Progenitor cell of endocrine pancreas (in vitro differentiated cells): ENCODE data around the gene SRPK2. TPM values are rescaled to one million over a fixed set of nuclear protein-coding genes. Genes with fewer than 3 reads are reported as not detected.

Source experiments
- DNase-seq: peaks from one replicate; pipeline ENCODE4 v3.0.0; 2021; ENCODE audit warnings: low spot score; ENCODE audit not compliant: unreplicated experiment
- H3K27ac Mint-ChIP-seq: 2 replicates; pipeline ENCODE4 v1.8.0; 2021; ENCODE audit warnings: mild to moderate bottlenecking, moderate library complexity, mixed read lengths
- H3K27me3 Mint-ChIP-seq: 2 replicates; pipeline ENCODE4 v1.8.0; 2021; ENCODE audit warnings: mixed read lengths
- H3K36me3 Mint-ChIP-seq: 2 replicates; pipeline ENCODE4 v1.8.0; 2022; ENCODE audit warnings: mixed read lengths; ENCODE audit not compliant: insufficient read depth
- H3K4me1 Mint-ChIP-seq: 2 replicates; pipeline ENCODE4 v1.8.0; 2021; ENCODE audit warnings: low read depth, mixed read lengths
- H3K4me3 Mint-ChIP-seq: 2 replicates; pipeline ENCODE4 v1.8.0; 2021; ENCODE audit warnings: low read depth, mild to moderate bottlenecking, moderate library complexity, mixed read lengths
- H3K9me3 Mint-ChIP-seq: 2 replicates; pipeline ENCODE4 v1.8.0; 2021; ENCODE audit warnings: low read depth, mixed read lengths
- total RNA-seq: library from RNA; stranded (reverse); gene quantifications from 2 replicates; pipeline ENCODE4 v1.2.1, GENCODE V29; 2021
- TF ChIP-seq, protein P1 (sequence below): fragments of 200-600 bp; sonication (generic); IDR thresholded peaks from one replicate; pipeline ENCODE4 v1.5.0; 2021; ENCODE audit warnings: antibody characterized with exemption, mild to moderate bottlenecking; ENCODE audit not compliant: unreplicated experiment

The SRPK2 gene
- total RNA-seq, 1 donor from 2014 or later: 78.8 TPM

DNA sequence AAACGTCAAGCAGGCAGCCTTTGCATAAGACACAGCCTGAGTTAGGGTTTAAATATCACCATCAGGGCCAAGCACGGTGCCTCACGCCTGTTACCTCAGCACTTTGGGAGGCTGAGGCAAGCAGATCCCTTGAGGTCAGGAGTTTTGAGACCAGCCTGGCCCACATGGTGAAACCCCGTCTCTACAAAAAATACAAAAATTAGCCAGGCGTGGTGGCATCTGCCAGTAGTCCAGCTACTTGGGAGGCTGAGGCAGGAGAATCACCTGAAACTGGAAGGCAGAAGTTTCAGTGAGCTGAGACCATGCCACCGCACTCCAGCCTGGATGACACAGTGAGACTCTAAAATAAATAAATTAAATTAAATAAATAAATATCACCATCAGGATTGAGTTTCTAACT is 33.0 kb downstream of the SRPK2 start:
- Mint-ChIP-seq H3K4me3 (no peak overlapping the region), H3K27ac (no peak overlapping the region), H3K4me1 (peaks cover 37% of the 10 kb centered on the region), H3K36me3 (peaks cover 9% of the 10 kb centered on the region), H3K27me3 (no peaks in the 10 kb centered on the region), H3K9me3 (peaks cover 9% of the 10 kb centered on the region)
- TF ChIP-seq, protein P1, sequence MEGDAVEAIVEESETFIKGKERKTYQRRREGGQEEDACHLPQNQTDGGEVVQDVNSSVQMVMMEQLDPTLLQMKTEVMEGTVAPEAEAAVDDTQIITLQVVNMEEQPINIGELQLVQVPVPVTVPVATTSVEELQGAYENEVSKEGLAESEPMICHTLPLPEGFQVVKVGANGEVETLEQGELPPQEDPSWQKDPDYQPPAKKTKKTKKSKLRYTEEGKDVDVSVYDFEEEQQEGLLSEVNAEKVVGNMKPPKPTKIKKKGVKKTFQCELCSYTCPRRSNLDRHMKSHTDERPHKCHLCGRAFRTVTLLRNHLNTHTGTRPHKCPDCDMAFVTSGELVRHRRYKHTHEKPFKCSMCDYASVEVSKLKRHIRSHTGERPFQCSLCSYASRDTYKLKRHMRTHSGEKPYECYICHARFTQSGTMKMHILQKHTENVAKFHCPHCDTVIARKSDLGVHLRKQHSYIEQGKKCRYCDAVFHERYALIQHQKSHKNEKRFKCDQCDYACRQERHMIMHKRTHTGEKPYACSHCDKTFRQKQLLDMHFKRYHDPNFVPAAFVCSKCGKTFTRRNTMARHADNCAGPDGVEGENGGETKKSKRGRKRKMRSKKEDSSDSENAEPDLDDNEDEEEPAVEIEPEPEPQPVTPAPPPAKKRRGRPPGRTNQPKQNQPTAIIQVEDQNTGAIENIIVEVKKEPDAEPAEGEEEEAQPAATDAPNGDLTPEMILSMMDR: no peak
- DNase-seq: no peak

DNA sequence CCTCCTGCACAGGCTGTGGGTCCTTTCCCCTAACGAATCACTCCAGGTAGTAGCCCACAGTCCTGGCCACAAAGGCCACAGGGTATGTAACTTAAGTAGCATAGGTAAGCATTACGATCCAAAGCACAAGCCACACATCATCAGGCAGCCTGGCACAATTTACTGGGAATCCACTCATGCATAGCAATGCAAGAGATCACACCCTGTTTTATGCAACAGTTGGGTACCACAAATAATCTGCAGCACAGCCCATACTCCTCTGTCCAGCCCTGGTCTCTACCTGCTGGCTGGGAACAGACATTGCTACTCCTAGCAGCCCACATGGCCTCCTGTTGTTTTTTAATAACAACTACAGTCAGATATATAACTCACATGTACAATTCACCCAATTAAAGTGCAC is 34.3 kb downstream of the SRPK2 start:
- Mint-ChIP-seq H3K4me3 (no peak overlapping the region), H3K27ac (peak overlapping the region; percentile 37), H3K4me1 (peaks cover 33% of the 10 kb centered on the region), H3K36me3 (peaks cover 1% of the 10 kb centered on the region), H3K27me3 (no peaks in the 10 kb centered on the region), H3K9me3 (no peaks in the 10 kb centered on the region)
- TF ChIP-seq, protein P1: no peak
- no peak for DNase-seq

DNA sequence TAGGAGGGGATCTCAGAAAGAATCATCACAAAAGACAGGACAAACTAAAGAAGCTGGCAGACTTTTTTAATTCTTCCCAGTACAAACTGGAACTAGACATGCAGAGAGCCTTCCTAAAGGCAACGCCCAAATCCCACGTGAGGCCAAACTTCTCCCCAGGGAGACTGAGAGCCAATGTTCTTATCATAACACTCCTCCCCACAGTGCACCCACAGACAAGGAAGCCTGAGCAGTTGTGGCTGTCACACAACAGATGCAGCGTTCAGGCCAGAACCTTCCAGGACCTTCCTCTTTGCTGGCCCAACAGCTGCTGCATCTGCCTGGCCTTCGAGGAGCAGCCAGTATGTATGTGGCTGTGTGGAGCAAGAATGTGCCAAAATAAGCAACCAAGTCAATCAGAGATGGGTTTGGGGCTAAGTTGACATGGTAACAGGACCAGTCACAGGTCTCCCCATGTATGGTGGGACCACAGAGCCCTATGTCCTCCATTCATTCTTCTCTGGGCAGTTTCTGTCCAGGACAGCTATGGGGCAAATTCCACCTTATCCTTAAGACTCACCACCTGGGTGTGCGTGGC is 34.9 kb downstream of the SRPK2 start:
- Mint-ChIP-seq H3K36me3 (peaks cover 1% of the 10 kb centered on the region), H3K4me3 (no peak overlapping the region), H3K9me3 (no peaks in the 10 kb centered on the region), H3K4me1 (peaks cover 31% of the 10 kb centered on the region), H3K27ac (peak overlapping the region; percentile 85), H3K27me3 (no peaks in the 10 kb centered on the region)
- TF ChIP-seq, protein P1: no peak
- no peak for DNase-seq

DNA sequence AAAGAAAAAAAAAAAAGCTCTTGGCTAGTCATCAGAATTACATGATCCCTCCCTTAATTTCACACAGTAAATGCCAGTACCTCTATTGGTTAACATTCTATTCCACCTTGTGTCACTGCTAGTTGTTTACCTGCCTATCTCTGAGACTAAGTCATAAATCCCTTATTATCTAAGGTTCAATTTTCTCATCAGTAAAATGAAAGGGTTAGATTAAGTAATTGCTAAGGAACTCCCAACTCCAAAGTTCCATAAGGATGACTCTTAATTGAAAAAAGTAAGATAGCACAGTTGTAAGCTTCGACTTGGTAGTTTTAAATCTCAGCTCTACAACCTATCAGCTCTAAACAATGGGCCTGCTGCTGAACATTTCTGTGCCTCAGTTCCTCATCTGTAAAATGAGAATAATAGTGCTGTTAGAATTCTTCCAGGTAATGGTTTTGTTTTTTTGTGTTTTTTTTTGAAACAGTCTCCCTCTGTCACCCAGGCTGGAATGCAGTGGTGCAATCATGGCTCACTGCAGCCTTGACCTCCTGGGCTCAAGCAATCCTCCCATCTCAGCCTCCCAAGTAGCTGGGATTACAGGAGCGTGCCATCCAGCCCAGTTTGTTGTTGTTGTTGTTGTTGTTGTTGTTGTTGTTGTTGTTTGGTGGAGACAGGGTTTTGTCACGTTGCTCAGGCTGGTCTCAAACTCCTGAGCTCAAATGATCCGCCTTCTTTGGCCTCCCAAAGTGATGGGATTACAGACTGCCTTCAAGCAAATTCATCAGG is 35.6 kb downstream of the SRPK2 start:
- H3K36me3 Mint-ChIP-seq: no peaks in the 10 kb centered on the region
- no peak overlapping the region for H3K4me3 Mint-ChIP-seq
- H3K4me1 Mint-ChIP-seq: peaks cover 24% of the 10 kb centered on the region
- no peak for DNase-seq
- no peaks in the 10 kb centered on the region for H3K27me3 Mint-ChIP-seq
- H3K9me3 Mint-ChIP-seq: no peaks in the 10 kb centered on the region
- TF ChIP-seq, protein P1: no peak
- peak overlapping the region; percentile 85 for H3K27ac Mint-ChIP-seq

DNA sequence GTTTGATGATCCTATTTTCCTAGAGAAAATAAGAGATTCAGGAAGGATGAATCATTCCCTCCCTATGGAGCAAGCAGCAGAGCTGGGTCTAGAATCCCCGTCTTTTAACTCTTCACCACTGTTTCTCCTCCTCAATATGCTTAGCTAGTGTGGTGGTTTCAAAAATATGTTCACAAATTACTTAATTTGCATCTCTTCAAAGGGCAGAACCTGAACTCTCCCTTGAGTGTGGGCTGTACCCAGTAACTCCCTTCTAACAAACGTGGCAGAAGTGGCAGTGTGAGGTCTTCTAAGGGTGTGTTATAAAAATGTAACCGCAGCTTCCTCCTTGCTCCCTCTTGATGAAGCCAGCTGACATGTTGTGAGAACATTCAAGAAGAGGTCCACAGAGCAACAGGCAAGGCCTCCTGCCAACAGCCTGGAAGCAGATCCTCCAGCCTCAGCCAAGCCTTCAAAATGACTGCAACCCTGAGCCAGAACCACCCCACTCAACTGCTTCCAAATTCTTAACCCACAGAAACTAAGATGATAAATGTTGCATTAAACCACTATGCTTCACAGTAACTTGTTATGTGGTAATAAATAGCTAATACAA is 36.6 kb downstream of the SRPK2 start:
- TF ChIP-seq, protein P1: no peak
- Mint-ChIP-seq H3K4me3 (no peak overlapping the region), H3K27ac (peak overlapping the region; percentile 87), H3K27me3 (no peaks in the 10 kb centered on the region), H3K9me3 (no peaks in the 10 kb centered on the region), H3K4me1 (peaks cover 23% of the 10 kb centered on the region), H3K36me3 (no peaks in the 10 kb centered on the region)
- no peak for DNase-seq
